ENCODE measurements around the gene PCBP3. TPM values are rescaled to one million over a fixed set of nuclear protein-coding genes. Genes with fewer than 3 reads are reported as not detected.
"Not testable (repeated sequence)": the region's sequence is repeated elsewhere in the genome, so short reads cannot be mapped to it uniquely, and the experiment has no call there.

The PCBP3 gene
- total RNA-seq, 2 experiments from 2014 or later, result 1.3 to 2.2 TPM

GRCh38 chr21:45894906-45895777 lies 251.6 kb downstream of the PCBP3 start:
- no peaks in the 10 kb centered on the region for H3K36me3 Mint-ChIP-seq
- no peak overlapping the region for H3K27ac Mint-ChIP-seq
- CTCF ChIA-PET, result no interaction called here
- no peak overlapping the region for H3K4me3 Mint-ChIP-seq
- DNase-seq (no peak), ATAC-seq (no peak)
- peaks cover 3% of the 10 kb centered on the region for H3K4me1 Mint-ChIP-seq
- H3K9me3 Mint-ChIP-seq (ENCODE audit: low read depth), result no peaks in the 10 kb centered on the region
- H3K27me3 Mint-ChIP-seq, result peaks cover 5% of the 10 kb centered on the region

- CTCF ChIA-PET, result no interaction called here
- Mint-ChIP-seq H3K27me3 (no peaks in the 10 kb centered on the region), H3K4me1 (peaks cover 3% of the 10 kb centered on the region)
Observed at GRCh38 chr21:45895778-45896370, 252.3 kb downstream of the PCBP3 start.

GRCh38 chr21:45896431-45896830 lies 252.9 kb downstream of the PCBP3 start:
- CTCF ChIA-PET, result not testable (repeated sequence)

More at GRCh38 chr21:45895778-45896370, 252.3 kb downstream of the PCBP3 start:
- Mint-ChIP-seq H3K36me3 (no peaks in the 10 kb centered on the region), H3K4me3 (no peak overlapping the region), H3K27ac (no peak overlapping the region), H3K9me3 (ENCODE audit: low read depth) (no peaks in the 10 kb centered on the region)
- ATAC-seq (no peak), DNase-seq (no peak)

GRCh38 chr21:45897191-45898027 lies 253.9 kb downstream of the PCBP3 start:
- no peaks in the 10 kb centered on the region for H3K4me1 Mint-ChIP-seq
- H3K27ac Mint-ChIP-seq, result no peak overlapping the region
- ATAC-seq, result no peak
- CTCF ChIA-PET, result no interaction called here
- no peaks in the 10 kb centered on the region for H3K36me3 Mint-ChIP-seq
- no peaks in the 10 kb centered on the region for H3K27me3 Mint-ChIP-seq
- DNase-seq, result no peak
- H3K9me3 Mint-ChIP-seq (ENCODE audit: low read depth), result no peaks in the 10 kb centered on the region
- no peak overlapping the region for H3K4me3 Mint-ChIP-seq

More at GRCh38 chr21:45896431-45896830, 252.9 kb downstream of the PCBP3 start:
- not testable (repeated sequence) for ATAC-seq; H3K9me3 Mint-ChIP-seq (ENCODE audit: low read depth); H3K4me1 Mint-ChIP-seq; H3K27me3 Mint-ChIP-seq; H3K4me3 Mint-ChIP-seq; DNase-seq; H3K27ac Mint-ChIP-seq; H3K36me3 Mint-ChIP-seq

GRCh38 chr21:45898028-45898350 lies 254.5 kb downstream of the PCBP3 start:
- no peak for DNase-seq
- Mint-ChIP-seq H3K4me3 (no peak overlapping the region), H3K27ac (no peak overlapping the region), H3K9me3 (ENCODE audit: low read depth) (no peaks in the 10 kb centered on the region), H3K36me3 (no peaks in the 10 kb centered on the region), H3K4me1 (no peaks in the 10 kb centered on the region), H3K27me3 (no peaks in the 10 kb centered on the region)
- CTCF ChIA-PET, result no interaction called here
- no peak for ATAC-seq

- Mint-ChIP-seq H3K4me1 (no peaks in the 10 kb centered on the region), H3K27me3 (no peaks in the 10 kb centered on the region), H3K9me3 (ENCODE audit: low read depth) (no peaks in the 10 kb centered on the region), H3K27ac (no peak overlapping the region), H3K4me3 (no peak overlapping the region), H3K36me3 (no peaks in the 10 kb centered on the region)
- ATAC-seq (no peak), DNase-seq (no peak)
- CTCF ChIA-PET, result no interaction called here
Observed at GRCh38 chr21:45898781-45899180, 255.3 kb downstream of the PCBP3 start.

GRCh38 chr21:45899317-45900033 lies 255.9 kb downstream of the PCBP3 start:
- DNase-seq, result no peak
- no peak for ATAC-seq
- no peak overlapping the region for H3K27ac Mint-ChIP-seq
- H3K27me3 Mint-ChIP-seq, result no peaks in the 10 kb centered on the region
- CTCF ChIA-PET, result no interaction called here
- no peaks in the 10 kb centered on the region for H3K9me3 Mint-ChIP-seq (ENCODE audit: low read depth)
- H3K4me1 Mint-ChIP-seq, result no peaks in the 10 kb centered on the region
- no peak overlapping the region for H3K4me3 Mint-ChIP-seq
- H3K36me3 Mint-ChIP-seq, result no peaks in the 10 kb centered on the region

GRCh38 chr21:45900034-45900868 lies 256.7 kb downstream of the PCBP3 start:
- no peaks in the 10 kb centered on the region for H3K9me3 Mint-ChIP-seq (ENCODE audit: low read depth)
- H3K27ac Mint-ChIP-seq, result no peak overlapping the region
- no peak for ATAC-seq
- H3K4me3 Mint-ChIP-seq, result no peak overlapping the region
- no peaks in the 10 kb centered on the region for H3K4me1 Mint-ChIP-seq
- H3K27me3 Mint-ChIP-seq, result no peaks in the 10 kb centered on the region
- no peaks in the 10 kb centered on the region for H3K36me3 Mint-ChIP-seq
- CTCF ChIA-PET, result no interaction called here
- DNase-seq, result no peak

GRCh38 chr21:45901061-45901690 lies 257.7 kb downstream of the PCBP3 start:
- H3K27ac Mint-ChIP-seq, result no peak overlapping the region
- no peak overlapping the region for H3K4me3 Mint-ChIP-seq
- no peaks in the 10 kb centered on the region for H3K4me1 Mint-ChIP-seq
- CTCF ChIA-PET, result no interaction called here
- ATAC-seq (no peak), DNase-seq (no peak)
- H3K27me3 Mint-ChIP-seq, result no peaks in the 10 kb centered on the region
- H3K36me3 Mint-ChIP-seq, result no peaks in the 10 kb centered on the region
- no peaks in the 10 kb centered on the region for H3K9me3 Mint-ChIP-seq (ENCODE audit: low read depth)

- no peaks in the 10 kb centered on the region for H3K9me3 Mint-ChIP-seq (ENCODE audit: low read depth)
- H3K27ac Mint-ChIP-seq, result no peak overlapping the region
- no peaks in the 10 kb centered on the region for H3K36me3 Mint-ChIP-seq
- no peaks in the 10 kb centered on the region for H3K27me3 Mint-ChIP-seq
- no peak for DNase-seq
- H3K4me1 Mint-ChIP-seq, result no peaks in the 10 kb centered on the region
- no peak for ATAC-seq
- CTCF ChIA-PET, result no interaction called here
- H3K4me3 Mint-ChIP-seq, result no peak overlapping the region
Observed at GRCh38 chr21:45902292-45902995, 258.9 kb downstream of the PCBP3 start.

- DNase-seq (no peak), ATAC-seq (no peak)
- no peaks in the 10 kb centered on the region for H3K27me3 Mint-ChIP-seq
- no peaks in the 10 kb centered on the region for H3K36me3 Mint-ChIP-seq
- H3K9me3 Mint-ChIP-seq (ENCODE audit: low read depth), result no peaks in the 10 kb centered on the region
- no peaks in the 10 kb centered on the region for H3K4me1 Mint-ChIP-seq
- H3K27ac Mint-ChIP-seq, result no peak overlapping the region
- CTCF ChIA-PET, result no interaction called here
- H3K4me3 Mint-ChIP-seq, result no peak overlapping the region
Observed at GRCh38 chr21:45905196-45905595, 261.7 kb downstream of the PCBP3 start.

GRCh38 chr21:45906196-45906805 lies 262.8 kb downstream of the PCBP3 start:
- Mint-ChIP-seq H3K36me3 (no peaks in the 10 kb centered on the region), H3K27ac (no peak overlapping the region), H3K4me1 (no peaks in the 10 kb centered on the region), H3K9me3 (ENCODE audit: low read depth) (no peaks in the 10 kb centered on the region), H3K4me3 (no peak overlapping the region), H3K27me3 (no peaks in the 10 kb centered on the region)
- CTCF ChIA-PET, result no interaction called here
- DNase-seq, result no peak
- ATAC-seq, result no peak
